ENCODE measurements around the gene MAN1A2.

The MAN1A2 gene

DNA sequence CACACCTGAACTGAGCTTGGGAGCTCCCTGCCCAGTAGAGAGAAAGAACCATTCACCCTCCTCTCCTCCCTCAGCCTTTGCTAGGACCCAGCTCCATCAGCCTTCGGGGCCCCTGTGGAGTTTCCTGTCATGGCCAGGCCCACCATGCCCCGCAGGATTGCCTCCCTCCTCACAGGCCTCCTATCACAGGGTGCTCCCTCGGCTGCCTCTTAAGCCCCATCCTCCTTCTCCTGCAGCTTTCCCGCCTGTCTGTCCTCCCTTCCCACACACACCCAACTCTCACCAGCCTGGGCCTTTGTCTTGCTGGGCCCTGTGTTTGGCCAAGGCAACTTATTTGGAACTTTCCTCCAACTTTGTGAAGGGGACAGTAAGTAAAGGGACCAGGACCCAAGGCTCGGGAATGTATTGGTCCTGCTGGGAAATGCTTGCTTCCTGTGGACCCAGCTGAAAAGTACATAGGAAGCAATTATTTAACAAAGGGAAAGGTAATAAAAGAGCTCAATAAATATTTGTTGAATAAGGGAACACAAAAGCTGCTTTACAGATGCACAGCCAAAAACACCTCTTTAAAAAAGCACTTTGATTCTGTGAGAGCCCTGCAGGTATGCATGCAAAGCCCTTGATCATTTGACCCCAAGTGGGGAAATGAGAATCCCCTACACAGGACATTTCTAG lies 207.0 kb downstream of the MAN1A2 start:
- ATAC-seq, result no peak
- Mint-ChIP-seq H3K4me3 (no peak overlapping the region), H3K27ac (peak overlapping the region; percentile 57), H3K36me3 (no peaks in the 10 kb centered on the region), H3K9me3 (no peaks in the 10 kb centered on the region), H3K4me1 (peaks cover 28% of the 10 kb centered on the region)
- DNase-seq (ENCODE audit: low spot score in 2 of 2), result no peak

DNA sequence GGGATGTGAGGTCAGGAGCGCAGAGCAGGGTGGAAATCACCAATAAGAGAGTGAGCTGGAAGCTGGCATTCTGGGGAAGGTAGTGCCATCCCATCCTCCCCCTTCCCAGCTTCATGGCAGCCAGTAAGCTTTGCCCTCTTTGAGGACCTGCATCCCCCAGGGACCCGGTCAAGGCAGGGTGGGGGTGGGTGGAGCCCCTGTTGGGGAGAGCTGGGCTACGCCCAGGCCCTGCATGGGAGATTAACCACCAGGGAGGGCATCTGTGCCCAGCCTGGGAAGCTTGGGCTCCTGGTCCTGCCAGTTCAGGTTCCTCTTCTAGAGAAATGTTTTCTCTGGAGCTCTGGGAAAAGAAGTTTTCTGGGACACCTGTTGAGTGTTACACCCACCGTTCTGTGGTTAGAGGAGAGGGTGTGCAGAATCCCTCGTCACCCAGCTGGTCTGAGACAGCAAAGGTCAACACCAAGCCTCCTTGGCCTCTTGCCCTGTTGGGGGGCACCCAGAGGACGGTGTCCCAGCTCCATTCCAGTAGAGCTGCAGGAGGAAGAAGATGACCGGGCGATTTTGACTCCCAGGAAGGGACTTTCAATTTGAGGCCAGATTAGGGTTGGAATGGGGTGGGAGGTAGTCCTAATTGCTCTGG lies 208.5 kb downstream of the MAN1A2 start:
- H3K4me1 Mint-ChIP-seq, result peaks cover 28% of the 10 kb centered on the region
- peak overlapping the region; percentile 41 for H3K27ac Mint-ChIP-seq
- no peak overlapping the region for H3K4me3 Mint-ChIP-seq
- no peaks in the 10 kb centered on the region for H3K36me3 Mint-ChIP-seq
- no peak for DNase-seq (ENCODE audit: low spot score in 2 of 2)
- ATAC-seq, result no peak
- H3K9me3 Mint-ChIP-seq, result no peaks in the 10 kb centered on the region

GRCh38 chr1:117576236-117576635 lies 209.0 kb downstream of the MAN1A2 start:
- Mint-ChIP-seq H3K4me1 (peaks cover 28% of the 10 kb centered on the region), H3K27ac (peak overlapping the region; percentile 41), H3K4me3 (no peak overlapping the region), H3K9me3 (no peaks in the 10 kb centered on the region), H3K36me3 (no peaks in the 10 kb centered on the region)
- no peak for ATAC-seq
- DNase-seq (ENCODE audit: low spot score in 2 of 2), result no peak

DNA sequence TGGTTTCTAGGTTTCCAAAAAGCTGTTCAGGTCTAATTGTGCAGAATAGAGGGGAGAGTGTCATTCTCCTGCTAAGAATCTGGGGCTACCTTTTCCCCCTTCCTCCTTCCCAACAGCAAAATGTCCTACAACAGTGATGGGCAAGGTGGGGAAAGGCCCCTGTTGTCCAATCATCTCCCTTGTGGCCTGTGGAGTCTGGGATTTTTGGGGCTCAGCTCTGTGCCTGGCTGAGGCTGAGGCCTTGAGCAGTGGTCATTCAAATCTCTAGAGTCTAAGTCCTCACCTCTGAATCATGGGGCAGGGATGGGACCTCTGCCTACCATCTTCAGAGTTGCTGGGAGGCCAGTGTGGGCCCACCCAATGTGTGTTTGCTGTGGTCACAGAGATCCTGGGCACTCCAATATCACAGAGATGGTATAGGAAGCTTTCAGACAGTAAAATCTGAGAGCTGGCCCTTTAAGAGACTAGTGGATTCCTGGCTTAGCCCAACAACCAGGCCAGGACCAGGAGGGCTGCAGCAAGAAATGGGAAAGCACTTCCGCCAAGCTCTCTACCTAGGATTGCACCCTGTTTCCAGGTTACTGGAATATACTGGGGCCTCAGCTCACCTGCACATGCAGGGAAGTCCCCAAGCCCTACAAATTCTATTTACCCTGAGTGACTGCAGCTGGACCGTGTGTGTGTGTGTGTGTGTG lies 210.1 kb downstream of the MAN1A2 start:
- DNase-seq (ENCODE audit: low spot score in 2 of 2) (no peak), ATAC-seq (no peak)
- Mint-ChIP-seq H3K9me3 (no peaks in the 10 kb centered on the region), H3K4me3 (no peak overlapping the region), H3K36me3 (no peaks in the 10 kb centered on the region), H3K4me1 (peaks cover 19% of the 10 kb centered on the region), H3K27ac (no peak overlapping the region)

GRCh38 chr1:117578466-117578865 lies 211.2 kb downstream of the MAN1A2 start:
- ATAC-seq, result no peak

More at GRCh38 chr1:117578466-117578865, 211.2 kb downstream of the MAN1A2 start:
- peaks cover 8% of the 10 kb centered on the region for H3K4me1 Mint-ChIP-seq
- H3K9me3 Mint-ChIP-seq, result no peaks in the 10 kb centered on the region
- no peaks in the 10 kb centered on the region for H3K36me3 Mint-ChIP-seq
- no peak overlapping the region for H3K27ac Mint-ChIP-seq
- H3K4me3 Mint-ChIP-seq, result no peak overlapping the region
- no peak for DNase-seq (ENCODE audit: low spot score in 2 of 2)
